Measurements from ENCODE around the gene AUTS2. TPM values are rescaled to one million over a fixed set of nuclear protein-coding genes. Genes with fewer than 3 reads are reported as not detected.

Gene AUTS2
- total RNA-seq, 5 donors from 2014 or later (not counting 1 experiment from before 2014, with no cell fraction given) = 10.6 to 66.2 (median 37.6) TPM

GRCh38 chr7:70834424-70834823 is 1236.1 kb downstream of the AUTS2 start:
- Histone ChIP-seq H3K27me3 (replicated peaks in 1 of 2; ENCODE audit: control insufficient read depth in 2 of 2, extremely low read depth in 1 of 2, insufficient read depth in 2 of 2, low read length in 1 of 2) (peaks cover 0 to 24% of the 10 kb centered on the region in 2 experiments), H3K4me3 (ENCODE audit: control insufficient read depth in 1 of 2, extremely low read depth in 1 of 2, low read length in 1 of 2) (no peak overlapping the region), H3K36me3 (ENCODE audit: control insufficient read depth in 2 of 2, extremely low read depth in 1 of 2, insufficient read depth in 1 of 2, low read length in 1 of 2) (no peaks in the 10 kb centered on the region), H3K9me3 (no peaks in the 10 kb centered on the region), H3K27ac (ENCODE audit: low read length) (no peak overlapping the region), H3K4me1 (ENCODE audit: control insufficient read depth in 1 of 2, extremely low read depth in 1 of 2, insufficient read depth in 2 of 2, low read length in 2 of 2) (peaks cover 0 to 7% of the 10 kb centered on the region in 2 experiments)
- DNase-seq = no peak
- no peak overlapping the region for H3K4me3 Mint-ChIP-seq
- H3K9me3 Mint-ChIP-seq = peaks cover 0 to 2% (median 0%) of the 10 kb centered on the region in 3 donors
- H3K27ac Mint-ChIP-seq = no peak overlapping the region
- ChIA-PET CTCF (interaction anchor here in 1 of 2 donors (0.6 to 0.7 kb wide), 3 partner anchors 186 to 438 kb away, joined by 3 to 4 read pairs (median 3); no protein-coding TSS in a partner anchor), POLR2A (no interaction called here)
- H3K27me3 Mint-ChIP-seq = peaks cover 3 to 5% of the 10 kb centered on the region in 2 donors
- H3K4me1 Mint-ChIP-seq = peaks cover 4 to 8% (median 6%) of the 10 kb centered on the region in 3 donors
- H3K36me3 Mint-ChIP-seq = no peaks in the 10 kb centered on the region
- no peak for ATAC-seq (replicated peaks in 1 of 4)
- 86% methylated on average over 1 of the region's 8 CpGs for WGBS (ENCODE audit: insufficient coverage)

DNA sequence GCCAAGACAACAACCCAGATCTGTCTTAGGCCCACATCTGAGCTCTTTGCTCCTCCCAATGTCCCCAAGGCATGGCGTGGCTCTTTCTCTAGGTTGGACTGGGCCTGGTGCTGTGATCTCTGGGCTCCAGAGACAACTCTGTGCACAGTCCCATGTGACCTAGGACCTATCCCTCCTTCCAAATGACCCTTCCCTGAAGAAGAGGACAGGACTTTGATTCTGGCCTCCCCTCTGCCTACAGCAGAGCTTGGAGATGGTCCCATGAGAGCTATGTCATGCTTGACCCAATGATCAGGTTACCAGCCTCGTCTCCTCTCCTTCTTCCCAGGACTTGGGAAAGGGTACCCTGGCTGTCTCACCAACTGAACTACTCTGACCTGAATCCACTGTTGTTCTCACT is 1237.4 kb downstream of the AUTS2 start:
- H3K27me3 Mint-ChIP-seq = peaks cover 3 to 5% of the 10 kb centered on the region in 2 donors
- 74% methylated on average over 2 of the region's 2 CpGs for WGBS (ENCODE audit: insufficient coverage)

GRCh38 chr7:70836279-70836678 is 1238.0 kb downstream of the AUTS2 start:
- no peak overlapping the region for H3K27ac ChIP-seq (ENCODE audit: low read length)
- ATAC-seq (replicated peaks in 1 of 4) (no peak), DNase-seq (no peak)
- no CpG with 5 or more reads among the region's 1 CpG for WGBS (ENCODE audit: insufficient coverage)
- ChIA-PET CTCF (no interaction called here), POLR2A (no interaction called here)
- no peak overlapping the region for H3K27ac Mint-ChIP-seq
- H3K4me3 ChIP-seq (ENCODE audit: control insufficient read depth in 1 of 2, extremely low read depth in 1 of 2, low read length in 1 of 2) = no peak overlapping the region
- peaks cover 4 to 9% (median 8%) of the 10 kb centered on the region in 3 donors for H3K9me3 Mint-ChIP-seq
- no peaks in the 10 kb centered on the region for H3K36me3 Mint-ChIP-seq
- no peaks in the 10 kb centered on the region for H3K36me3 ChIP-seq (ENCODE audit: control insufficient read depth in 2 of 2, extremely low read depth in 1 of 2, insufficient read depth in 1 of 2, low read length in 1 of 2)
- peaks cover 3 to 5% of the 10 kb centered on the region in 2 donors for H3K27me3 Mint-ChIP-seq
- no peaks in the 10 kb centered on the region for H3K9me3 ChIP-seq
- H3K4me3 Mint-ChIP-seq = no peak overlapping the region
- H3K4me1 ChIP-seq (ENCODE audit: control insufficient read depth in 1 of 2, extremely low read depth in 1 of 2, insufficient read depth in 2 of 2, low read length in 2 of 2) = no peaks in the 10 kb centered on the region
- H3K27me3 ChIP-seq (replicated peaks in 1 of 2; ENCODE audit: control insufficient read depth in 2 of 2, extremely low read depth in 1 of 2, insufficient read depth in 2 of 2, low read length in 1 of 2) = peaks cover 0 to 11% of the 10 kb centered on the region in 2 experiments
- H3K4me1 Mint-ChIP-seq = no peaks in the 10 kb centered on the region

More for the DNA sequence above, 1237.4 kb downstream of the AUTS2 start:
- no peak overlapping the region for H3K4me3 ChIP-seq (ENCODE audit: control insufficient read depth in 1 of 2, extremely low read depth in 1 of 2, low read length in 1 of 2)
- no peaks in the 10 kb centered on the region for H3K36me3 Mint-ChIP-seq
- POLR2A ChIA-PET = no interaction called here
- H3K4me3 Mint-ChIP-seq = no peak overlapping the region
- H3K36me3 ChIP-seq (ENCODE audit: control insufficient read depth in 2 of 2, extremely low read depth in 1 of 2, insufficient read depth in 1 of 2, low read length in 1 of 2) = no peaks in the 10 kb centered on the region
- H3K9me3 Mint-ChIP-seq = peaks cover 3 to 4% (median 4%) of the 10 kb centered on the region in 3 donors
- no peak overlapping the region for H3K27ac Mint-ChIP-seq
- H3K4me1 ChIP-seq (ENCODE audit: control insufficient read depth in 1 of 2, extremely low read depth in 1 of 2, insufficient read depth in 2 of 2, low read length in 2 of 2) = no peaks in the 10 kb centered on the region
- DNase-seq (no peak), ATAC-seq (replicated peaks in 1 of 4) (no peak)
- CTCF ChIA-PET = interaction anchor here in 1 of 2 donors (0.6 kb wide), 1 partner anchor 1455 kb away, joined by 9 read pairs; no protein-coding TSS in a partner anchor
- H3K27ac ChIP-seq (ENCODE audit: low read length) = no peak overlapping the region
- no peaks in the 10 kb centered on the region for H3K9me3 ChIP-seq
- no peaks in the 10 kb centered on the region for H3K4me1 Mint-ChIP-seq
- H3K27me3 ChIP-seq (replicated peaks in 1 of 2; ENCODE audit: control insufficient read depth in 2 of 2, extremely low read depth in 1 of 2, insufficient read depth in 2 of 2, low read length in 1 of 2) = peaks cover 0 to 14% of the 10 kb centered on the region in 2 experiments

DNA sequence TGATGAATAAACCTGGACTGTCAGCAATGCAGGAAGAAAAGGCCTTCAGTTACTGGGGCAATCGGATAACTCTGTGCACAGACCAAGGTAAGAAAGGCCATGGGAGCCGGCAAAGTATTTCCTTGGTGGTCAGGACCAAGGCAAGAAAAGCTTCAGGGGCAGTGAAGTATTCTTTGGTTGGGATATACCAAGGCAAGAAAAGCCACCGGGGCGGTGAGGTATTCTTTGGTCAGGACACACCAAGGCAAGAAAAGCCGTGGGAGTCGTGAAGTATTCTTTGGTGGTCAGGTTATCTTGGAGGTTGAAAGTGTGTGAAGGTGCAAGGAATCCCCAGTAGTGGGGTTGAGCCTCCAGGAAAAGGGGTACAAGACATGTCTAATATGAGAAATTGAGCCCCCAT is 1238.7 kb downstream of the AUTS2 start:
- H3K4me3 ChIP-seq (ENCODE audit: control insufficient read depth in 1 of 2, extremely low read depth in 1 of 2, low read length in 1 of 2) = no peak overlapping the region
- H3K9me3 ChIP-seq = no peaks in the 10 kb centered on the region
- H3K27ac ChIP-seq (ENCODE audit: low read length) = no peak overlapping the region
- DNase-seq = no peak
- Mint-ChIP-seq H3K36me3 (no peaks in the 10 kb centered on the region), H3K9me3 (peaks cover 4 to 9% (median 8%) of the 10 kb centered on the region in 3 donors), H3K4me1 (no peaks in the 10 kb centered on the region), H3K27ac (no peak overlapping the region), H3K4me3 (no peak overlapping the region), H3K27me3 (peaks cover 3 to 5% of the 10 kb centered on the region in 2 donors)
- no peaks in the 10 kb centered on the region for H3K4me1 ChIP-seq (ENCODE audit: control insufficient read depth in 1 of 2, extremely low read depth in 1 of 2, insufficient read depth in 2 of 2, low read length in 2 of 2)
- no peaks in the 10 kb centered on the region for H3K36me3 ChIP-seq (ENCODE audit: control insufficient read depth in 2 of 2, extremely low read depth in 1 of 2, insufficient read depth in 1 of 2, low read length in 1 of 2)
- ChIA-PET POLR2A (no interaction called here), CTCF (no interaction called here)
- 91% methylated on average over 5 of the region's 6 CpGs for WGBS (ENCODE audit: insufficient coverage)
- H3K27me3 ChIP-seq (replicated peaks in 1 of 2; ENCODE audit: control insufficient read depth in 2 of 2, extremely low read depth in 1 of 2, insufficient read depth in 2 of 2, low read length in 1 of 2) = peaks cover 0 to 11% of the 10 kb centered on the region in 2 experiments
- no peak for ATAC-seq (replicated peaks in 1 of 4)

DNA sequence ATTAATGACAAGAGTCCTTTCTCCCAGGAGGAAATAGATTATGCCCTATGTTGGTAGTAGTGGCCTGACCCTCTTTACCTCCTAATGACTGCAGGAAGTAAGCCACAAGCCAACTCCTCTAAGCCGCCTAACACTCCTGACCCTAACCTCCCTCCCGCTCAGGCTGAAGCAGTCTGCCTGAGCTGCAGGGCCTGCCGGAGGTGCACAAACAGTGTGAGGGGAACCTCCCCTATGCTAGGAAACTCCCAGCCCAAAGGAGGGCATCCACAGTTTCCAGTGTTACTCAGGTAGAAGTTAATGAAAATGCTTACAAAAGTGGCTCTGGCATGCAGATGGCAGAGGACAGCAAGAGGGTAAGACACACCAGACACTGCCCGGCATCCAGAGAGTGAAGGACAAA is 1239.3 kb downstream of the AUTS2 start:
- Histone ChIP-seq H3K36me3 (ENCODE audit: control insufficient read depth in 2 of 2, extremely low read depth in 1 of 2, insufficient read depth in 1 of 2, low read length in 1 of 2) (no peaks in the 10 kb centered on the region), H3K4me1 (ENCODE audit: control insufficient read depth in 1 of 2, extremely low read depth in 1 of 2, insufficient read depth in 2 of 2, low read length in 2 of 2) (no peaks in the 10 kb centered on the region), H3K27ac (ENCODE audit: low read length) (no peak overlapping the region), H3K27me3 (replicated peaks in 1 of 2; ENCODE audit: control insufficient read depth in 2 of 2, extremely low read depth in 1 of 2, insufficient read depth in 2 of 2, low read length in 1 of 2) (peaks cover 0 to 11% of the 10 kb centered on the region in 2 experiments), H3K4me3 (ENCODE audit: control insufficient read depth in 1 of 2, extremely low read depth in 1 of 2, low read length in 1 of 2) (no peak overlapping the region), H3K9me3 (no peaks in the 10 kb centered on the region)
- ChIA-PET CTCF (no interaction called here), POLR2A (no interaction called here)
- peaks cover 3 to 5% of the 10 kb centered on the region in 2 donors for H3K27me3 Mint-ChIP-seq
- H3K27ac Mint-ChIP-seq = no peak overlapping the region
- DNase-seq (no peak), ATAC-seq (replicated peaks in 1 of 4) (no peak)
- H3K9me3 Mint-ChIP-seq = peaks cover 4 to 13% (median 8%) of the 10 kb centered on the region in 3 donors
- H3K4me3 Mint-ChIP-seq = no peak overlapping the region
- H3K36me3 Mint-ChIP-seq = no peaks in the 10 kb centered on the region
- no peaks in the 10 kb centered on the region for H3K4me1 Mint-ChIP-seq
- WGBS (ENCODE audit: insufficient coverage) = 75% methylated on average over 1 of the region's 4 CpGs

DNA sequence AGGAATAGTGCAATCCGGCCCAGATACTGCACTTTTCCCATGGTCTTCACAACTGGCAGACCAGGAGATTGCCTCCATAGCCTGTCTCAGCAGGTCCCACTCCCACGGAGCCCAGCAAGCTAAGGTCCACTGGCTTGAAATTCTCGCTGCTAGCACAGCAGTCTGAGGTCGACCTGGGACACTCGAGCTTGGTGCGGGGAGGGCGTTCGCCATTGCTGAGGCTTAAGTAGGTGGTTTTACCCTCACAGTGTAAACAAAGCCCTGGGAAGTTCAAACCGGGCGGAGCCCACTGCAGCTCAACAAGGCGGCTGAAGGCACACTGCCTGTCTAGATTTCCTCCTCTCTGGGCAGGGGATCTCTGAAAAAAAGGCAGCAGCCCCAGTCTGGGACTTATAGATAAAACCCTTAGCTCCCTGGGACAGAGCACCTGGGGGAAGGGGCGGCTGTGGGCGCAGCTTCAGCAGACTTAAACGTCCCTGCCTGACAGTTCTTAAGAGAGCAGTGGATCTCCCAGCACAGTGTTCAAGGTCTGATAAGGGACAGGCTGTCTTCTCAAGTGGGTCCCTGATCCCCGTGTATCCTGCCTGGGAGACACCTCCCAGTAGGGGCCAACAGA is 1240.1 kb downstream of the AUTS2 start:
- Mint-ChIP-seq H3K27ac (no peak overlapping the region), H3K4me1 (no peaks in the 10 kb centered on the region), H3K9me3 (peaks cover 4 to 13% (median 8%) of the 10 kb centered on the region in 3 donors), H3K27me3 (peaks cover 3 to 5% of the 10 kb centered on the region in 2 donors), H3K36me3 (no peaks in the 10 kb centered on the region), H3K4me3 (no peak overlapping the region)
- 79% methylated on average over 7 of the region's 15 CpGs for WGBS (ENCODE audit: insufficient coverage)
- no peak for ATAC-seq (replicated peaks in 1 of 4)
- H3K27me3 ChIP-seq (replicated peaks in 1 of 2; ENCODE audit: control insufficient read depth in 2 of 2, extremely low read depth in 1 of 2, insufficient read depth in 2 of 2, low read length in 1 of 2) = peaks cover 0 to 11% of the 10 kb centered on the region in 2 experiments
- H3K9me3 ChIP-seq = no peaks in the 10 kb centered on the region
- no peaks in the 10 kb centered on the region for H3K4me1 ChIP-seq (ENCODE audit: control insufficient read depth in 1 of 2, extremely low read depth in 1 of 2, insufficient read depth in 2 of 2, low read length in 2 of 2)
- POLR2A ChIA-PET = no interaction called here
- H3K36me3 ChIP-seq (ENCODE audit: control insufficient read depth in 2 of 2, extremely low read depth in 1 of 2, insufficient read depth in 1 of 2, low read length in 1 of 2) = no peaks in the 10 kb centered on the region
- no peak overlapping the region for H3K4me3 ChIP-seq (ENCODE audit: control insufficient read depth in 1 of 2, extremely low read depth in 1 of 2, low read length in 1 of 2)
- no peak overlapping the region for H3K27ac ChIP-seq (ENCODE audit: low read length)
- CTCF ChIA-PET = no interaction called here
- no peak for DNase-seq

Data from T-cell (primary cell).